Lung (tissue), 12 donors: ENCODE data around the gene SOBP. TPM values are rescaled to one million over a fixed set of nuclear protein-coding genes. Genes with fewer than 3 reads are reported as not detected.
"Not testable (repeated sequence)": the region's sequence is repeated elsewhere in the genome, so short reads cannot be mapped to it uniquely, and the experiment has no call there.

ENCODE experiments used
- ATAC-seq: fragments of 200-7000 bp; cut with Tn5 transposase; one replicate; pipeline ENCODE4 v1.9.1; 2020; ENCODE audit warnings: moderate number of reproducible peaks; ENCODE audit not compliant: insufficient read depth, low FRiP score
- DNase-seq, 3 donors: peaks; one replicate each; pipeline ENCODE4 v3.0.0-alpha.2; 2013 to 2017
- H3K27ac ChIP-seq, 2 donors: one replicate each; pipeline ENCODE4 v1.5.1; 2013; ENCODE audit warnings: mild to moderate bottlenecking in 2 of 2, moderate library complexity in 2 of 2, control low read depth in 1 of 2, inconsistent platforms in 1 of 2, low read depth in 1 of 2, low read length in 1 of 2
- H3K27me3 ChIP-seq, 3 donors: one replicate each; pipeline ENCODE4 v1.5.1; 2013; ENCODE audit warnings: low read length in 2 of 3; ENCODE audit not compliant: control insufficient read depth in 3 of 3, insufficient read depth in 3 of 3
- H3K36me3 ChIP-seq, 4 donors: one replicate each; pipeline ENCODE4 v1.5.1; 2013; ENCODE audit warnings: low read length in 4 of 4, mild to moderate bottlenecking in 1 of 4, moderate library complexity in 1 of 4; ENCODE audit not compliant: control insufficient read depth in 4 of 4, insufficient read depth in 4 of 4
- H3K4me1 ChIP-seq, 5 donors: one replicate each; pipeline ENCODE4 v1.5.1; 2013; ENCODE audit warnings: low read length in 5 of 5, mild to moderate bottlenecking in 2 of 5, moderate library complexity in 1 of 5; ENCODE audit not compliant: control insufficient read depth in 5 of 5, insufficient read depth in 5 of 5
- H3K4me3 ChIP-seq: one replicate; pipeline ENCODE4 v1.5.1; 2013; ENCODE audit warnings: mild to moderate bottlenecking, control low read depth, moderate library complexity
- H3K9ac ChIP-seq, 2 donors: one replicate each; pipeline ENCODE4 v1.5.1; 2013; ENCODE audit warnings: low read length in 2 of 2, control low read depth in 1 of 2; ENCODE audit not compliant: insufficient read depth in 1 of 2
- H3K9me3 ChIP-seq, 4 donors: one replicate each; pipeline ENCODE4 v1.5.1; 2013; ENCODE audit warnings: low read length in 3 of 4, mild to moderate bottlenecking in 1 of 4, moderate library complexity in 1 of 4; ENCODE audit not compliant: control insufficient read depth in 4 of 4, insufficient read depth in 3 of 4
- CTCF ChIP-seq: IDR thresholded peaks from 2 replicates; pipeline ENCODE4 v1.5.1; 2012; ENCODE audit warnings: mild to moderate bottlenecking; ENCODE audit errors: control extremely low read depth, extremely low read depth
- WGBS, 2 donors: extraction: QIAGEN DNeasy Blood & Tissue Kit; methylation state at CpG; one replicate each; pipeline ENCODE4 v1.1.7; 2013; 5-methylcytosine and 5-hydroxymethylcytosine counted together
- polyA plus RNA-seq, 2 donors: library from polyadenylated mRNA; stranded (reverse); fragments of 200-250 nt; gene quantifications; one replicate each; pipeline ENCODE4 v1.2.1, GENCODE V29; 2013
- total RNA-seq, 2 donors: library from RNA; depleted of rRNA in 1 of 2; stranded (reverse); fragments of >200 nt in 1 of 2; gene quantifications; one replicate each; pipeline ENCODE4 v1.2.1, GENCODE V29; 2014 to 2021
- donor health status: control.
- donor health status: control.
- donor health status: Bipolar disorder and iron deficiency.
- donor health status: healthy.
- donor health status: DM: yes; HTN: yes; CAD: no.

Gene SOBP
- total and polyA plus RNA-seq, 4 donors = 1.6 to 14.5 (median 5.8) TPM

DNA sequence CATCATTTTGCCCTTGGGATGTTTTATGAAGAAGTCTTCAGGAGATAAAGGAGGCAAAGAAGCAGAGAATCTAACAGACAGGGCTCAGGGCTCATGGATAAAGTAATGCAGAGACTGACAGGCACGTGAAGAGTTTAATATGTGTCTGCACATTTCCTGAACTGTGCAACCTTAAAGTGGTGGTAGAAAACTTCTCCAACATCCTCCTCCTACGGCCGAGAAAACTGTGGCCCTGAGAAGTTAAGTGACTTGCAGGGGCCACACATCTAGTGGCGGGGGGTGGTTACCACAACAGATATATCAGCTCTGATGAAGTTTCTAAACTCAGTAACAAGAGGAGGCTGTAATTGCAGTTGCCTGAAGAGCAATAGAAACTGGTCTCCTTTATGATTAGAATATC, 61.0 kb downstream of the SOBP start:
- no peak overlapping the region for H3K27ac ChIP-seq
- no peak for TF ChIP-seq CTCF
- WGBS, 2 donors = 79 to 84% methylated on average over 4 of the region's 4 CpGs

GRCh38 chr6:107553121-107553520, 63.2 kb downstream of the SOBP start:
- not testable (repeated sequence) for H3K4me1 ChIP-seq, H3K36me3 ChIP-seq, ATAC-seq, H3K9ac ChIP-seq, H3K4me3 ChIP-seq, H3K9me3 ChIP-seq, H3K27ac ChIP-seq, H3K27me3 ChIP-seq, DNase-seq
- 95 to 97% methylated on average over 6 of the region's 6 CpGs for WGBS, 2 donors

More for the DNA sequence above, 61.0 kb downstream of the SOBP start:
- no peak overlapping the region for H3K4me3 ChIP-seq
- H3K4me1 ChIP-seq = no peaks in the 10 kb centered on the region
- H3K9me3 ChIP-seq = no peaks in the 10 kb centered on the region
- no peak overlapping the region for H3K9ac ChIP-seq
- no peak for ATAC-seq
- no peaks in the 10 kb centered on the region for H3K27me3 ChIP-seq
- peaks cover 0 to 3% (median 2%) of the 10 kb centered on the region in 4 donors for H3K36me3 ChIP-seq
- DNase-seq = no peak

DNA sequence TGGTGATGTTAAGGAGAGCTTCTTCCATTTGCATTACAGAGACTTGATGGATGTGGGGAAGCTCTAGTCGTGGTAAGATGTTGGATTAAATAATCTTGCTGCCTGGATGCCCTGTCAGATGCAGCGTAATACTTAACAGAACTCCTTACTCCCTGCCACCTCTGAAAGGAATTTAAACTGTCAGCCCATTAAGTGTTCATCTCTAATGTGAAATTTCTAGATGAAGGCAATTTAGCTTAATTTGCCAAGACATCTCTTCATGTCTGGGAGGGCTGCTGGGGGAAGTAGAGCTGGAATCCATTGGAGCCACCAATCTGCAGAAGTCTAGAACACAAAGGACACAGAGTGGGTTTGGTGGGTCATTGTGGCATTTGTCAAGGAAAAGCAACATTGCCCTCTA, 64.4 kb downstream of the SOBP start:
- no peak for TF ChIP-seq CTCF
- no peak overlapping the region for H3K27ac ChIP-seq
- whole genome bisulfite sequencing, 2 donors = 94 to 99% methylated on average over 2 of the region's 2 CpGs
- no peaks in the 10 kb centered on the region for H3K4me1 ChIP-seq
- no peaks in the 10 kb centered on the region for H3K27me3 ChIP-seq
- ATAC-seq (no peak), DNase-seq (no peak)
- H3K36me3 ChIP-seq = peaks cover 0 to 3% (median 0%) of the 10 kb centered on the region in 4 donors
- H3K9ac ChIP-seq = no peak overlapping the region
- H3K9me3 ChIP-seq = no peaks in the 10 kb centered on the region
- no peak overlapping the region for H3K4me3 ChIP-seq

- no peak for TF ChIP-seq CTCF
- H3K36me3 ChIP-seq = peaks cover 0 to 3% (median 0%) of the 10 kb centered on the region in 4 donors
- WGBS, 2 donors = 91 to 96% methylated on average over 3 of the region's 3 CpGs
- H3K9ac ChIP-seq = no peak overlapping the region
- H3K4me3 ChIP-seq = no peak overlapping the region
- DNase-seq = no peak
- no peak overlapping the region for H3K27ac ChIP-seq
- H3K27me3 ChIP-seq = no peaks in the 10 kb centered on the region
- no peaks in the 10 kb centered on the region for H3K4me1 ChIP-seq
- no peak for ATAC-seq
- no peaks in the 10 kb centered on the region for H3K9me3 ChIP-seq
These were observed 65.0 kb downstream of the SOBP start for GRCh38 chr6:107554918-107555317.
